Gastrocnemius medialis (tissue), 4 donors: Measurements from ENCODE around the gene SLC22A1. TPM values are rescaled to one million over a fixed set of nuclear protein-coding genes. Genes with fewer than 3 reads are reported as not detected.

Experiments used
- ATAC-seq, 2 donors: fragments of 150-250 bp; one replicate each; pipeline ENCODE4 v1.9.1; 2016
- DNase-seq, 2 donors: peaks; one replicate each; pipeline ENCODE4 v3.0.0-alpha.2; 2019
- H3K27ac ChIP-seq, 4 donors: fragments of 200-600 bp; sonication (generic); 1 replicate in 1 of 4; 2 replicates in 3 of 4; pipeline ENCODE4 v1.5.1; 2016 to 2018; ENCODE audit warnings: mild to moderate bottlenecking in 2 of 4, moderate library complexity in 1 of 4
- H3K27me3 ChIP-seq, 3 donors: fragments of 200-600 bp; sonication (generic) in 2 of 3; 1 replicate in 1 of 3; 2 replicates in 2 of 3; pipeline versions ENCODE4 v1.5.1 to v1.6.0; 2016 to 2019; ENCODE audit warnings: mild to moderate bottlenecking in 1 of 3, moderate library complexity in 1 of 3
- H3K36me3 ChIP-seq, 2 donors: fragments of 200-600 bp; sonication (generic) in 1 of 2; one replicate each; pipeline ENCODE4 v1.5.1; 2017 to 2018
- H3K4me1 ChIP-seq, 2 donors: fragments of 200-600 bp; sonication (generic) in 1 of 2; one replicate each; pipeline ENCODE4 v1.5.1; 2016 to 2017; ENCODE audit warnings: mild to moderate bottlenecking in 2 of 2
- H3K4me3 ChIP-seq, 4 donors: fragments of 200-600 bp; sonication (generic) in 3 of 4; 1 replicate in 1 of 4; 2 replicates in 3 of 4; pipeline ENCODE4 v1.5.1; 2016 to 2019; ENCODE audit warnings: mild to moderate bottlenecking in 2 of 4
- H3K9me3 ChIP-seq, 3 donors: fragments of 200-600 bp; sonication (generic) in 2 of 3; 1 replicate in 1 of 3; 2 replicates in 2 of 3; pipeline ENCODE4 v1.5.1; 2016 to 2019
- CTCF ChIP-seq, 5 experiments: fragments of 450-650 bp in 3 of 5; fragments of 200-600 bp in 2 of 5; sonication (generic) in 2 of 5; IDR thresholded peaks in 4 of 5; conservative IDR thresholded peaks in 1 of 5; 1 replicate in 4 of 5; 2 replicates in 1 of 5; pipeline ENCODE4 v1.5.1; 2016 to 2019; ENCODE audit warnings: antibody characterized with exemption in 5 of 5, mild to moderate bottlenecking in 3 of 5, moderate library complexity in 3 of 5
- POLR2A ChIP-seq, 2 donors: fragments of 450-650 bp; IDR thresholded peaks; one replicate each; pipeline ENCODE4 v1.6.1; 2017; ENCODE audit warnings: antibody characterized with exemption in 2 of 2, mild to moderate bottlenecking in 2 of 2, moderate library complexity in 2 of 2
- in situ Hi-C, 4 donors: fragments of 200-750 bp; cut with MboI; loops; one replicate each; pipeline versions ENCODE4 v1.15.0 to v1.8.0; 2017; ENCODE audit warnings: low sequenced_read_pairs in 4 of 4
- intact Hi-C: fragments of 100-400 bp; cut with DNase I; formaldehyde crosslinking; loops from one replicate; pipeline ENCODE4 v1.15.1; 2023; ENCODE audit warnings: low total_unique reads
- total RNA-seq, 4 donors: library from RNA; depleted of rRNA; stranded (reverse); fragments of >200 nt; gene quantifications; one replicate each; pipeline versions ENCODE4 v1.1.0 to v1.2.3, GENCODE V29; 2016

Gene SLC22A1
- total RNA-seq, 4 donors from 2014 or later: 0.78 to 1.4 (median 1.1) TPM

GRCh38 chr6:160104821-160105517 is 16.6 kb upstream of the SLC22A1 start:
- DNase-seq (no peak), ATAC-seq (no peak)
- H3K4me3 ChIP-seq: no peak overlapping the region
- in situ Hi-C loops: no loop called here
- H3K9me3 ChIP-seq: no peaks in the 10 kb centered on the region
- TF ChIP-seq POLR2A (IDR thresholded peaks at IDR 0.05) (no peak), CTCF (IDR thresholded peaks at IDR 0.05 in 4 of 5, conservative IDR thresholded peaks at IDR 0.05 in 1 of 5) (no peak)
- no peak overlapping the region for H3K27ac ChIP-seq
- peaks cover 2 to 56% of the 10 kb centered on the region in 2 donors for H3K36me3 ChIP-seq
- intact Hi-C loops: no loop called here
- H3K4me1 ChIP-seq: no peaks in the 10 kb centered on the region
- H3K27me3 ChIP-seq: no peaks in the 10 kb centered on the region

GRCh38 chr6:160106010-160106409 is 15.6 kb upstream of the SLC22A1 start:
- H3K4me3 ChIP-seq: no peak overlapping the region
- intact Hi-C loops (no loop called here), in situ Hi-C loops (no loop called here)
- H3K27me3 ChIP-seq: no peaks in the 10 kb centered on the region
- TF ChIP-seq POLR2A (IDR thresholded peaks at IDR 0.05): no peak
- no peak for TF ChIP-seq CTCF (IDR thresholded peaks at IDR 0.05 in 4 of 5, conservative IDR thresholded peaks at IDR 0.05 in 1 of 5)
- no peaks in the 10 kb centered on the region for H3K9me3 ChIP-seq
- peaks cover 2 to 58% of the 10 kb centered on the region in 2 donors for H3K36me3 ChIP-seq
- no peak overlapping the region for H3K27ac ChIP-seq
- ATAC-seq (no peak), DNase-seq (no peak)
- H3K4me1 ChIP-seq: no peaks in the 10 kb centered on the region

- peaks cover 2 to 53% of the 10 kb centered on the region in 2 donors for H3K36me3 ChIP-seq
- in situ Hi-C loops: no loop called here
Measured at GRCh38 chr6:160106701-160107100, 14.9 kb upstream of the SLC22A1 start.

GRCh38 chr6:160108077-160108476 is 13.5 kb upstream of the SLC22A1 start:
- TF ChIP-seq POLR2A (IDR thresholded peaks at IDR 0.05) (no peak), CTCF (IDR thresholded peaks at IDR 0.05 in 4 of 5, conservative IDR thresholded peaks at IDR 0.05 in 1 of 5) (no peak)
- ATAC-seq: no peak
- Histone ChIP-seq H3K36me3 (peaks cover 2 to 39% of the 10 kb centered on the region in 2 donors), H3K9me3 (no peaks in the 10 kb centered on the region), H3K27me3 (no peaks in the 10 kb centered on the region), H3K4me3 (no peak overlapping the region), H3K4me1 (no peaks in the 10 kb centered on the region), H3K27ac (no peak overlapping the region)
- in situ Hi-C loops (no loop called here), intact Hi-C loops (no loop called here)
- no peak for DNase-seq

More at GRCh38 chr6:160106701-160107100, 14.9 kb upstream of the SLC22A1 start:
- intact Hi-C loops: no loop called here
- H3K9me3 ChIP-seq: no peaks in the 10 kb centered on the region
- no peaks in the 10 kb centered on the region for H3K27me3 ChIP-seq
- no peak overlapping the region for H3K27ac ChIP-seq
- no peak for TF ChIP-seq POLR2A (IDR thresholded peaks at IDR 0.05)
- TF ChIP-seq CTCF (IDR thresholded peaks at IDR 0.05 in 4 of 5, conservative IDR thresholded peaks at IDR 0.05 in 1 of 5): no peak
- H3K4me3 ChIP-seq: no peak overlapping the region
- ATAC-seq (no peak), DNase-seq (no peak)
- no peaks in the 10 kb centered on the region for H3K4me1 ChIP-seq
